Neuron (in vitro differentiated cells): Measurements from ENCODE around the gene STRBP.
"Not testable (repeated sequence)": the region's sequence is repeated elsewhere in the genome, so short reads cannot be mapped to it uniquely, and the experiment has no call there.

ENCODE experiments used
- H2AFZ ChIP-seq: one replicate; pipeline ENCODE4 v1.6.1; 2013; ENCODE audit warnings: low read depth, mild to moderate bottlenecking, inconsistent platforms, low read length, moderate library complexity
- H3K27me3 ChIP-seq: one replicate; pipeline ENCODE4 v1.6.1; 2013; ENCODE audit warnings: low read length; ENCODE audit not compliant: insufficient read depth
- H3K36me3 ChIP-seq: one replicate; pipeline ENCODE4 v1.6.1; 2013; ENCODE audit warnings: low read length; ENCODE audit not compliant: insufficient read depth
- H3K4me1 ChIP-seq: one replicate; pipeline ENCODE4 v1.6.1; 2013; ENCODE audit warnings: low read length; ENCODE audit not compliant: insufficient read depth
- H3K4me3 ChIP-seq: 2 replicates; pipeline ENCODE4 v1.5.1; 2013; ENCODE audit warnings: mild to moderate bottlenecking, low read length, moderate library complexity
- H3K9me3 ChIP-seq: one replicate; pipeline ENCODE4 v1.6.1; 2013; ENCODE audit warnings: low read length

Gene STRBP

GRCh38 chr9:123300554-123300953, 32.2 kb upstream of the STRBP start:
- H3K9me3 ChIP-seq = no peaks in the 10 kb centered on the region
- no peak overlapping the region for H3K4me3 ChIP-seq
- no peak overlapping the region for H2AFZ ChIP-seq
- H3K27me3 ChIP-seq = no peaks in the 10 kb centered on the region
- H3K4me1 ChIP-seq = peaks cover 4% of the 10 kb centered on the region
- no peaks in the 10 kb centered on the region for H3K36me3 ChIP-seq

GRCh38 chr9:123299558-123300126, 31.3 kb upstream of the STRBP start:
- no peaks in the 10 kb centered on the region for H3K9me3 ChIP-seq
- no peaks in the 10 kb centered on the region for H3K36me3 ChIP-seq
- H3K4me1 ChIP-seq = peaks cover 4% of the 10 kb centered on the region
- H2AFZ ChIP-seq = no peak overlapping the region
- no peaks in the 10 kb centered on the region for H3K27me3 ChIP-seq
- no peak overlapping the region for H3K4me3 ChIP-seq

GRCh38 chr9:123296174-123296573, 27.8 kb upstream of the STRBP start:
- no peaks in the 10 kb centered on the region for H3K27me3 ChIP-seq
- H3K4me3 ChIP-seq = no peak overlapping the region
- no peaks in the 10 kb centered on the region for H3K9me3 ChIP-seq
- H3K36me3 ChIP-seq = no peaks in the 10 kb centered on the region
- H3K4me1 ChIP-seq = peaks cover 6% of the 10 kb centered on the region
- no peak overlapping the region for H2AFZ ChIP-seq

- no peaks in the 10 kb centered on the region for H3K36me3 ChIP-seq
Observed at GRCh38 chr9:123291736-123292135, 23.4 kb upstream of the STRBP start.

DNA sequence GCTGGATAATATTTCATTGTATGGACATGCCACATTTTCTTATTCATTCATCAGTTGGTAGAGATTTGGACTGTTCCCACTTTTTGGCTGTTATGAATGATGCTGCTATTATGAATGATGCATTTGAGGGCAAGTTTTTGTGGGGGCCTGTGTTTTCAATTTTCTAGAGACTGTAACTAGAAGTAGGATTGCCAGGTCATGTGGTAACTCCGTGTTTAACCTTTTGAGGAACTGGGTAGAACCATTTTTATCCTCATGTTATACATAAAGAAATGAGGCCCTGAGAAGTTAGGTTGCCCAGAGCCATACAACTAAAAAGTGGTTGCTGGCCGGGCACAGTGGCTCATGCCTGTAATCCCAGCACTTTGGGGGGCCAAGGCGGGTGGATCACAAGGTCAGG, 22.4 kb upstream of the STRBP start:
- peaks cover 2% of the 10 kb centered on the region for H3K4me1 ChIP-seq
- H3K9me3 ChIP-seq = no peaks in the 10 kb centered on the region
- no peak overlapping the region for H3K4me3 ChIP-seq
- no peak overlapping the region for H2AFZ ChIP-seq
- no peaks in the 10 kb centered on the region for H3K27me3 ChIP-seq
- no peaks in the 10 kb centered on the region for H3K36me3 ChIP-seq

More at GRCh38 chr9:123291736-123292135, 23.4 kb upstream of the STRBP start:
- Histone ChIP-seq H3K27me3 (no peaks in the 10 kb centered on the region), H3K4me3 (no peak overlapping the region), H2AFZ (no peak overlapping the region), H3K4me1 (peaks cover 2% of the 10 kb centered on the region), H3K9me3 (no peaks in the 10 kb centered on the region)

GRCh38 chr9:123287639-123288038, 19.3 kb upstream of the STRBP start:
- Histone ChIP-seq H2AFZ (no peak overlapping the region), H3K9me3 (no peaks in the 10 kb centered on the region), H3K4me3 (no peak overlapping the region), H3K36me3 (no peaks in the 10 kb centered on the region), H3K27me3 (no peaks in the 10 kb centered on the region), H3K4me1 (peaks cover 2% of the 10 kb centered on the region)

GRCh38 chr9:123286324-123286723, 17.9 kb upstream of the STRBP start:
- Histone ChIP-seq H3K27me3 (no peaks in the 10 kb centered on the region), H3K9me3 (no peaks in the 10 kb centered on the region), H3K4me3 (no peak overlapping the region), H3K36me3 (no peaks in the 10 kb centered on the region), H3K4me1 (no peaks in the 10 kb centered on the region), H2AFZ (no peak overlapping the region)

GRCh38 chr9:123284656-123285055, 16.3 kb upstream of the STRBP start:
- Histone ChIP-seq H3K36me3 (no peaks in the 10 kb centered on the region), H3K9me3 (no peaks in the 10 kb centered on the region), H3K4me3 (no peak overlapping the region), H3K4me1 (peaks cover 4% of the 10 kb centered on the region), H3K27me3 (no peaks in the 10 kb centered on the region), H2AFZ (no peak overlapping the region)

DNA sequence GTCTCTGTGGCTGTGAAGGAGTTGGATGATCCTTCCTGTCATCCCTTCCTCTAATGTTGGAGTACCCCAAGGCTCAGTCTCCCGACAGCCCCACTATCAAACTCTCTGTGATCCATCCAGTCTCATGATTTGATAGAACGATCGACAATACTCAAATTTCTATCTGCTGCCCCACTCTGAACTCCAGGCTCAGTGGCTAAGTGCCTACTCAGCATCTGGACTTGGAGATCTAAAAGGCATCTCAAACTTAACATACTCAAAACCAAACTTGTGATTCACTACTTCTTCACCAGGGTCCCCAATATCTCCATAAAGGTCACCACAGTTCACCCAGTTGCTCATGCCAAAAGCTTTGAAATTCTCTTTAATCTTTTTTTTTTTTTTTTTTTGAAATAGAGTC, 15.1 kb upstream of the STRBP start:
- Histone ChIP-seq H3K36me3 (no peaks in the 10 kb centered on the region), H3K4me3 (no peak overlapping the region)

DNA sequence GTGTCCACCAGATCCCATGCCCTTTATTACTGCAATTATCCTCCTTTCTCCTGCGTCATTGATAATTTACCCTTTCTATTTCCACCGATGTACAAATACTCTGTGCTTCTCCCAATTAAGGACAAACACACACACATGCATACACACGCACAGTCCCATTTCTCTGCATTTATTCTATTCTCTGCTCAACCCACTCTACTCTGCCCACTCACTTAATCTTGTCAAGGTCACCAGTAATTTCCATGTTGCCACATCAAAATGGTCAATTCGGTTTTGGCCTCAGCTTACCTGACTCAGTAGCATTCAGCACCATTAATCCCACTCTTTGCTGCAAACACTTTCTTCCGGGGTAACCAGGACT, 14.6 kb upstream of the STRBP start:
- no peak overlapping the region for H2AFZ ChIP-seq
- H3K27me3 ChIP-seq = no peaks in the 10 kb centered on the region
- H3K4me3 ChIP-seq = no peak overlapping the region
- H3K4me1 ChIP-seq = peaks cover 4% of the 10 kb centered on the region
- H3K9me3 ChIP-seq = no peaks in the 10 kb centered on the region
- no peaks in the 10 kb centered on the region for H3K36me3 ChIP-seq

More for the DNA sequence above, 15.1 kb upstream of the STRBP start:
- H3K9me3 ChIP-seq = no peaks in the 10 kb centered on the region
- peaks cover 4% of the 10 kb centered on the region for H3K4me1 ChIP-seq
- H2AFZ ChIP-seq = no peak overlapping the region
- no peaks in the 10 kb centered on the region for H3K27me3 ChIP-seq

- Histone ChIP-seq H3K36me3 (no peaks in the 10 kb centered on the region), H3K9me3 (no peaks in the 10 kb centered on the region), H2AFZ (no peak overlapping the region), H3K27me3 (no peaks in the 10 kb centered on the region), H3K4me3 (no peak overlapping the region), H3K4me1 (peaks cover 4% of the 10 kb centered on the region)
Observed at GRCh38 chr9:123282362-123283047, 14.1 kb upstream of the STRBP start.

DNA sequence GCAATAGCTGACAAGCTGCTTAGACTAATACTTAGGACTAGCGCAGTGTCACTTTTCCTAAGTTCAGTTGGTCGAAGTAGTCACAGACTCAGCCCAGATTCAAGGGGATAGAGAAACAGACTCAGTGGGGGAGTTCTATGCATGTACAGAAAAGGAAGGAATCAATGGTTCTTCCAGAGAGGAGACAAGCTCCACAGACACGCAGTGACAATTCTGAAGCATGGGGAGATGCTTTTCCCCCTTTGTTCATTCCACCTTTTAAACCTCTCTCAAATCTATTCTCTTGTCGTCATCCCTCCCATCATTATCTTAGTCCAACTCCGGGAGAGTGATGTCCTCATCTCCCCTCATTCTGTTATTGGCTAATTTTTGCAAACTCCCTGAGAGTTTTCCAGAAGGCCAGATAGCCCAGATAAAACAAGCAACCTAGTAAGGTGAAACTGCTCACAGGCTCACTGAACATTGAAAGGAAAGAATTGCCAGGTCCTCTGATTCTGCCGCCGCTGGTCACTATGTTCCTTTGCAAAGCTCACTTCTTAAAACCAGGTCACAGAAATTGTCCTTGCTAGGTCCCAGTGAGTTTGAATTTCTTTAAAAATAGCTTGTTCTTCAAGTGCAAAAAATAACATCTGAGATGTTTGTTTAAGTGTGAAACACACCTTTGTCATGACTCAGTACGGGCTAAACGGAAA, 13.4 kb upstream of the STRBP start:
- Histone ChIP-seq H3K4me3 (no peak overlapping the region), H3K27me3 (no peaks in the 10 kb centered on the region), H2AFZ (no peak overlapping the region), H3K4me1 (peaks cover 4% of the 10 kb centered on the region), H3K36me3 (no peaks in the 10 kb centered on the region), H3K9me3 (no peaks in the 10 kb centered on the region)

GRCh38 chr9:123278879-123279493, 10.6 kb upstream of the STRBP start:
- not testable (repeated sequence) for H3K4me3 ChIP-seq

More at GRCh38 chr9:123278879-123279493, 10.6 kb upstream of the STRBP start:
- peaks cover 12% of the 10 kb centered on the region for H3K4me1 ChIP-seq
- H3K36me3 ChIP-seq, H2AFZ ChIP-seq, H3K9me3 ChIP-seq, H3K27me3 ChIP-seq: not testable (repeated sequence)
